Lower leg skin (tissue), 4 donors: ENCODE results near the gene WDFY4. TPM values are rescaled to one million over a fixed set of nuclear protein-coding genes. Genes with fewer than 3 reads are reported as not detected.

ENCODE experiments used
- DNase-seq, 2 donors: peaks; one replicate each; pipeline ENCODE4 v3.0.0-alpha.2; 2019; ENCODE audit warnings: low spot score in 2 of 2
- H3K4me3 ChIP-seq: fragments of 200-600 bp; sonication (generic); 2 replicates; pipeline ENCODE4 v1.5.1; 2017; ENCODE audit warnings: mild to moderate bottlenecking, low read depth; ENCODE audit not compliant: poor library complexity, severe bottlenecking
- POLR2A ChIP-seq, 2 donors: fragments of 450-650 bp; IDR thresholded peaks; one replicate each; pipeline ENCODE4 v1.6.1; 2016 to 2017; ENCODE audit warnings: antibody characterized with exemption in 2 of 2, mild to moderate bottlenecking in 1 of 2, moderate library complexity in 1 of 2
- WGBS, 2 donors: methylation state at CpG; one replicate each; pipeline ENCODE4 v1.1.5; 2018; 5-methylcytosine and 5-hydroxymethylcytosine counted together
- intact Hi-C: fragments of 100-400 bp; cut with DNase I; formaldehyde crosslinking; loops from one replicate; pipeline ENCODE4 v1.15.0; 2023; ENCODE audit warnings: low total_unique reads
- total RNA-seq, 4 donors: library from RNA; depleted of rRNA; stranded (reverse); fragments of >200 nt; gene quantifications; one replicate each; pipeline ENCODE4 v1.1.0, GENCODE V29; 2016
- TF ChIP-seq, protein P1 (sequence below), 3 donors: fragments of 450-650 bp; IDR thresholded peaks; one replicate each; pipeline ENCODE4 v1.5.1; 2016; ENCODE audit warnings: antibody characterized with exemption in 3 of 3, mild to moderate bottlenecking in 3 of 3, moderate library complexity in 2 of 3

The WDFY4 gene
- total RNA-seq, 4 donors from 2014 or later, result 0.91 to 4.2 (median 1.1) TPM

DNA sequence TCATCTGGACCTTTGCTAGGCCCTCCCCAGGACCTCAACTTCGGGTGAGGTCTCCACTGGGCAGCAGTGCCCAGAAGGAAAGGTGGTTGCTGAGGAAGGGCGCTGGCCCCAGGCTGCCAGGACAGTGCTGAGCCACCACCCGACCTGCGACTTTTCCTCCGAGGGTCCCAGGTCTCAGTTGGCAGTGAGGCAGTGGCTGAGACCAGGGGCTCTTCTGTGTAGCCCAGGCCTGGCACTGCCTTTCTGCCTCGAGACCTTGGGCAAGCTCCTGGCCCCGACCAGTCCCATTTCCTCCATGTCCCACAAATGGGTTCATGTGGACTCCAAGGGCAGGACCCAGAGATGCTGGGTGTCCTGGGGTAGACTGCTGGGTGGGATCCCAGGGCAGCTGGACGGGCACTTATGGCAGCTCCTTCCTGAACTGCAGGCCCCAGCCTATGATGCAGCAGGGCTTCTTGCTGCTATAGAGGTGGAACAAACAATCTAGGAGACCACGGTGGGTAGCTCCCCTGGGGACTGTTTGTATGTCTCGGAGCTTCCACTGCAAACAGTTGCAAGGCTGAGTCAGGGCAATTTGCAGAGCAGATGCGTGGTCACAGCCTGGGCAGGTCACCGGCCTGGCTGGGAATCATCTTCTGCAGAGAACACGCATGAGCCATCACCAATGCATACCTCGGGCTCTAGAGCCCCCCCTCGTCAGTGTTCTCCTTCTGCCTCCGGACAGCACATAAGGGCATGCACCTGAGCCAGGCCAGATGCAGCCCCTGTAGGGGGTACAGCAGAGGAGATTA lies 272.9 kb downstream of the WDFY4 start:
- intact Hi-C loops, result no loop called here
- no peak overlapping the region for H3K4me3 ChIP-seq
- DNase-seq, result no peak
- TF ChIP-seq, protein P1, sequence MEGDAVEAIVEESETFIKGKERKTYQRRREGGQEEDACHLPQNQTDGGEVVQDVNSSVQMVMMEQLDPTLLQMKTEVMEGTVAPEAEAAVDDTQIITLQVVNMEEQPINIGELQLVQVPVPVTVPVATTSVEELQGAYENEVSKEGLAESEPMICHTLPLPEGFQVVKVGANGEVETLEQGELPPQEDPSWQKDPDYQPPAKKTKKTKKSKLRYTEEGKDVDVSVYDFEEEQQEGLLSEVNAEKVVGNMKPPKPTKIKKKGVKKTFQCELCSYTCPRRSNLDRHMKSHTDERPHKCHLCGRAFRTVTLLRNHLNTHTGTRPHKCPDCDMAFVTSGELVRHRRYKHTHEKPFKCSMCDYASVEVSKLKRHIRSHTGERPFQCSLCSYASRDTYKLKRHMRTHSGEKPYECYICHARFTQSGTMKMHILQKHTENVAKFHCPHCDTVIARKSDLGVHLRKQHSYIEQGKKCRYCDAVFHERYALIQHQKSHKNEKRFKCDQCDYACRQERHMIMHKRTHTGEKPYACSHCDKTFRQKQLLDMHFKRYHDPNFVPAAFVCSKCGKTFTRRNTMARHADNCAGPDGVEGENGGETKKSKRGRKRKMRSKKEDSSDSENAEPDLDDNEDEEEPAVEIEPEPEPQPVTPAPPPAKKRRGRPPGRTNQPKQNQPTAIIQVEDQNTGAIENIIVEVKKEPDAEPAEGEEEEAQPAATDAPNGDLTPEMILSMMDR (IDR thresholded peaks at IDR 0.05), result no peak
- no peak for TF ChIP-seq POLR2A (IDR thresholded peaks at IDR 0.05)
- 90 to 94% methylated on average over 10 to 15 of the region's 16 CpGs for WGBS, 2 donors

DNA sequence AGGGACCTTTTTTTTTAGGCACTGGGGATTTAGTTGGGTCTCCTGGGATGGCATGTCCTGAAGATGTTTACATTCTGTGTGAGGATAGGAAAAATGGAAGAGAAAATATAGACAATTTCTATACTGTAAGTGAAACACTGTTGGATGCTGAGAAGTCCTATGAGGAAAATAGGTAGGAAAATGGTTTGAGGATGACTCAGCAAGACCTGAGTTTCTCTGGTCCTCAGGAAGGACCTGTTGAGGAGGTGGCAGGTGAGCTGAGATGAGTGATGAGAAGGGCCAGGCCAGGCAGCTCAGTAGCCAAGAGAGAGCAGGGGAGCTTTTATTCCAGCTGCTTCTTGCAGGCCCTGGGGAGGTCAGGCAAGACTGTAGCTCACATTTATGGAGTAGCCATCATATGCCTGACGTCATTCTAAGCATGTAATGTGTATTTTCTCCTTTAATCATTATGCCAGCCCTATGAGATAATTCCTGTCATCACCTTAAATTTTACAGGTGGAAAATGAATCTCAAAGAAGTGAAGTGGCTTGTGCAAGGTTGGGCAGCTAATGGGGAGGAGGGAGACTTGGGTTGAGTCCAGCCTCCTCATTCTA lies 274.0 kb downstream of the WDFY4 start:
- no peak for TF ChIP-seq POLR2A (IDR thresholded peaks at IDR 0.05)
- TF ChIP-seq, protein P1 (IDR thresholded peaks at IDR 0.05), result no peak
- intact Hi-C loops, result no loop called here
- no peak overlapping the region for H3K4me3 ChIP-seq
- no peak for DNase-seq
- WGBS, 2 donors, result 84 to 88% methylated on average over 1 of the region's 1 CpG

DNA sequence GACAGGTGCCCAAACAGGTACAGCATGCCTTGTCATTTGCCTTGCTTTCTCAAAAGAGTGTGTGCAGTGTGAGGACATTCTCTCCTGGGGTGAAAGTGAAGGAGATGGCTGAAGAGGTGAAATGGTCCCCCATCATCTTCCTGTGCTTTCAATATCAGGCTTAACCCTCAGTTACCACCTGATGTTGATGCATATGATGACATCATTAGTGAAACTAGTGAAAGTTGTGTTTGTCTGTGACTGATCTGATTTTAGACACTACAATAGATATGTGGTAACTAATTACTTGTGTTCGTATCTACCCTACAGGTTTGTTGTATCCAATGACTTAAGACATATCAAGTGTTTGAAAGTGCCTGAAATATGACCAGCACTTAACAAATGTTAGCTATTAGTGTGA lies 279.4 kb downstream of the WDFY4 start:
- no peak overlapping the region for H3K4me3 ChIP-seq
- no peak for TF ChIP-seq POLR2A (IDR thresholded peaks at IDR 0.05)
- TF ChIP-seq, protein P1 (IDR thresholded peaks at IDR 0.05), result no peak
- intact Hi-C loops, result no loop called here
- DNase-seq, result no peak
- WGBS, 2 donors, result 94 to 100% methylated on average over 1 of the region's 1 CpG

DNA sequence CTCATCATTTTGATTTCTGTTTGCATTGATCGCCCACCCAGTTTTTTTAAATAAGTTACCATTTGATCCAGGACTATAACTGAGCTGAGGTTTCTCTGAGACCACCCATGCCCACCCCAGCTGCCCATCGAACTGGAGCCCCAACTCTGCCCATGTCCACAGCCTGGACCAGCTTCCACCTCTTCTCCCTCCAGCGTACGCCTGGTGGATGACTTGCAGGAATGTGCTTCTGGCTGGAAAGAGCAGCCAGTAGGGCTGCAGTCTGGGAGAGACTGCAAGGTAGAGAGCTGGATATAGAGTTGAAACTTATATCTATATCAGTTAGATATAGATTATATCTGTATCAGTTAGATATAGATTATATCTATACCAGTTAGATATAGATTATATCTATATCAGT lies 280.8 kb downstream of the WDFY4 start:
- TF ChIP-seq POLR2A (IDR thresholded peaks at IDR 0.05), result no peak
- TF ChIP-seq, protein P1 (IDR thresholded peaks at IDR 0.05), result no peak
- DNase-seq, result no peak
- intact Hi-C loops, result no loop called here
- WGBS, 2 donors, result 91 to 94% methylated on average over 4 of the region's 4 CpGs
- no peak overlapping the region for H3K4me3 ChIP-seq

DNA sequence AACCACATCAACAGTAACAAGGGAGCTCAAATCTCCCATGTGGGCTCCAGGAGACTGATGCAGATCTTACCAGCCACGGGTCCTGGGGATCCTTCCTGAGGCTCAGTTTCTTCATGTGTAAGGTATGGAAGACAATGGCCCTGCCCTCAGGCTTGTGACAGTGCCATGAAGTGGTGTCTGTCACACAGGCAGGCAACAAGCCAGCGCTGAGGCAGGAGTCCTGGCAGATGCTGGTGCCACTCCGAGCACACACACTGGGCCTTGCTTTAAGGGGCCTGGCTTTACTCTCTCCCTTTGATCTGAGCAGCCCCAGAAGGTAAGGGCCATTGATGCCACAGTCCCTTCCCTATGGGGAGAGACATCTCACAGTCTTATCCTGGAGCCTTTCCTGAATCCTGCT lies 283.4 kb downstream of the WDFY4 start:
- intact Hi-C loops, result no loop called here
- no peak overlapping the region for H3K4me3 ChIP-seq
- 83 to 91% methylated on average over 3 of the region's 3 CpGs for WGBS, 2 donors
- no peak for TF ChIP-seq POLR2A (IDR thresholded peaks at IDR 0.05)
- TF ChIP-seq, protein P1 (IDR thresholded peaks at IDR 0.05), result no peak
- DNase-seq, result no peak
